Pons (tissue), 1 donor: ENCODE results near the gene CORO1C.
A peak's percentile ranks its signal among the peaks of the same experiment; 100 is the strongest.

ENCODE experiments used
- DNase-seq: peaks from one replicate; pipeline ENCODE4 v3.0.0-alpha.2; 2016; ENCODE audit warnings: low spot score

The CORO1C gene

DNA sequence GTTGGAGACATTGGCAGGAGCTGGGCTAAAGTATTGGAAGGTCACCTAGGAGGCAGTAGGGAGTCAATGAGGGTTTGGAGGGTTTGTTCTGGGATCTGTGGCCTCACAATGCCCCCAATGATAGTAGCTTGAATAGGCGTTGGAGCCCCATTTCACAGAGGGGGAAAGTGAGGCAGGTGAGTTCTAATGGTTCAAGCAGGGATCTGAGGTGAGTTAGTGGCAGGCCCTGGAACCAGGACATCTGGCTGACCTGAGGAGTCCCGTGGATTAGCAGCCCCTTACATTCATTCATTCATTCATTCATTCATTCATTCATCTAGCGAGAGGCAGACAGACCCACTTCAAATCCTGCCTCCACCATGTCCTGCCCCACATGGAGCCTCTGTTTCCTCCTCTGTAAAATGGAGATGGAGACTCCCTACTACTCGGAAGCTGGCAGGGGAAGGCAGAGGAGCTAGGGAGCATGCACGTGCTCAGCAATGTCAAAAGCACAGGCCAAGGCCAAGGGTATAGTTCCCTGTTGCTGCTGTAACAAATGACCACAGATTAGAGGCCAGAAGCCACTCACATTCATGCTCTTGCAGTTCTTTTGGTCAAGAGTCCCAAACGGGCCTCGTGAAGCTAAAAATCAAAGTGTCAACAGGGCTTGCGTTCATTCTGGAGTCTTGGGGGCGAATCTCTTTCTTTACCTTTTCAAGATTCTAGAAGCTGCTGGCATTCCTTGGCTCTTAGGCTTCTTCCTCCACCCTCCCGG lies 131.2 kb downstream of the CORO1C start:
- no peak for DNase-seq

GRCh38 chr12:108599541-108599940 lies 131.8 kb downstream of the CORO1C start:
- no peak for DNase-seq

DNA sequence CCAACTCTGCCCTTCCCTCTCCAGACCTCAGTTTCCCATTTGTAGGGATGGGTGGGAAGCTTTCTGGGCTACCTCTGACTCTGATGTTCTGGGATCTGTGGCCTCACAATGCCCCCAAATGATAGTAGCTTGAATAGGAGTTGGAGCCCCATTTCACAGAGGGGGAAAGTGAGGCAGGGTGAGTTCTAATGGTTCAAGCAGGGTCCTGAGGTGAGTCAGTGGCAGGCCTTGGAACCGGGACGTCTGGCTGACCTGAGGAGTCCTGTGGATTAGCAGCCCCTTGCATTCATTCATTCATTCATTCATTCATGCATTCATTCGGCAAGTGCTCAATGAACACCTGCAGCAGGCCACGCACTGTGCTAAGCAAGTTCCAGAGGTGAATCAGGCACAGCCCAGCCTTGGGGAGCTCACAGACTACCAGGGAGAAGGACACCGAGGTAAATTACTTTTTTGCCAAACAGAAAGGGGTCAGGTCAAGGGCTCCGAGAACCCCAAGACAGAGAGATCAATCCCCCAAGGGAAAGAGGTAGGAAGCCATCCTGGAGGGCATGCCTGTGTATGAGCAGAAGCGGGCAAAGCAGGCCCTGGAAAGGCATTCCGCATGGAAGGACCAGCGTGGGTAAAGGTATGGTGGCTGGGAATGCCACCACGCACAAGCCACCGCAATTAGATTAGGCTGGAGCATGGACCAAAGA lies 132.6 kb downstream of the CORO1C start:
- DNase-seq: no peak

DNA sequence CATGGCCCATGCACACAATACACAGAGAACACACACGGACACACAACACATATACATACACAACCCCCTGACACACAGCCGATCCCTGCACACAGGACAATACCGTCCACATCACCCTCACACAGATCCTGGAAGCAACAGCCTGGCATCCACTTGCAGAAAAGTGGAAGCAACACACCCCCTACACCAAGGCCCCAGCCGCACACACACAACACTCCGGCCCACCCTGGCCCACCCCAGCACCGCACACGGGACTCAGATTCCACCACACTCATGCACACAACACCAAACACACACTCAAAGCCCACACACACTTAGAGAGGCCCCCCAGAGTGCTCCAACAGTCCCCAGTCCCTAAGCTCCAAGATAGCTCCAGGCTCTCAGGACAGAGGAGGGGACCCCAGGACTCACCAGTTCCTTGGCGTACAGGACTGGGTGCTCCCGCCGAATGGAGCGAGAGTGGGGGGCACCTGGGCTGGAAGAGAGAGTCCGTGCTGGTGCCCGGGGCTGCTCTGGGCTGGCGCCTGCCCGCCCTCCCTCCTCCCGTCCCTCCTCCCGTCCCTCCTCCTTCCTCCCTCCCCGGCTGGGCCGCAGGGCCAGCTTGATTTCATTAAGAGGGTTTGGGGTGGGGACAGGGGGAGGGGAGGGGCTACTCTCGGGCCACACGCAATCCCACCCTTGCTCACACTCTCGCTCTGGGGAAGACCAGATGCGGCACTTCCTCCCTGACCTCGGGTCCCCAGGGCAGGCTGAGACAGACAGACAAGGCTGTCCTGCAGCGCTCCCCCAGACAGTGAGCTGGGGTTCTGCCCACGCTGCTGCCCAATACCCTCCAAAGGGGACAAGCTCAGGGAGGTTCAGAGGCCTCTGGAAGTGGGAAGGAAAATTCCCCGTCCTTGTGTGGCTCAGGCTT lies 133.5 kb downstream of the CORO1C start, which contains the start of gene TMEM119:
Gene TMEM119, minus strand, starts transcription at position 526 of the 913 bp plus-strand sequence. CDS start 5,701 bp downstream, outside the sequence.
- DNase-seq: peak; percentile 48

DNA sequence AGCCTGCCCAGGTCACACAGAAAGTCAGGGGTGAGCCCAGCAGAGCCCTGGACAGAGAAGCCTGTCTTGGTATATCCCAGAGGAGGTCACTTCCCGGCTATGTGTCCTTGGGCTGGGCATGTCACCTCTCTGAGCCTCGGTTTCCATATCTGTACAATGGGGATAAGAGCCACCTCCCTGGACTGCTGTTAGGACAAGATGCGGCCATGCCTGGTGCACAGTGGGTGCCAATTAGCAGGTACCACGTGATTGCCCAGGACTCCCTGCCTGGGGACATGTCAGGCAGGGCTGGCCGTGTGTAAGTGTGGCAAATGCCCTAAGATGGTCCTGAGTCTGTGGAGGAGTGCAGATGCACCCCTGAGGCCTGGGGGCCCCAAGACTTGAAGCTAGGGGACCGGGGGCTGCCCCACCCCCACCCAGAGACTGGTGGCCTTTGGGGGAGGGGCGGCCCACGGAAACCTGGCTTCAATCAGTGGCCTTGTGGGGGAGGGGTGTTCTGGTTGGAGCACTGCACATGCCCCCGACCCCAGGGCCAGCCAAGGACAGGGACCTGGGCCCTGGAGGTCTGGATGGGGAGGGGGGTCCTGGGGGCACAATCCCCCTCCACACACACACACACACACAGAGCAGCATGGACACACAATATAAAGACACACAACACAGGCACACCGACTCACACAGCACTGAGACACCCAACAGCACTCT lies 134.3 kb downstream of the CORO1C start:
- DNase-seq: no peak

DNA sequence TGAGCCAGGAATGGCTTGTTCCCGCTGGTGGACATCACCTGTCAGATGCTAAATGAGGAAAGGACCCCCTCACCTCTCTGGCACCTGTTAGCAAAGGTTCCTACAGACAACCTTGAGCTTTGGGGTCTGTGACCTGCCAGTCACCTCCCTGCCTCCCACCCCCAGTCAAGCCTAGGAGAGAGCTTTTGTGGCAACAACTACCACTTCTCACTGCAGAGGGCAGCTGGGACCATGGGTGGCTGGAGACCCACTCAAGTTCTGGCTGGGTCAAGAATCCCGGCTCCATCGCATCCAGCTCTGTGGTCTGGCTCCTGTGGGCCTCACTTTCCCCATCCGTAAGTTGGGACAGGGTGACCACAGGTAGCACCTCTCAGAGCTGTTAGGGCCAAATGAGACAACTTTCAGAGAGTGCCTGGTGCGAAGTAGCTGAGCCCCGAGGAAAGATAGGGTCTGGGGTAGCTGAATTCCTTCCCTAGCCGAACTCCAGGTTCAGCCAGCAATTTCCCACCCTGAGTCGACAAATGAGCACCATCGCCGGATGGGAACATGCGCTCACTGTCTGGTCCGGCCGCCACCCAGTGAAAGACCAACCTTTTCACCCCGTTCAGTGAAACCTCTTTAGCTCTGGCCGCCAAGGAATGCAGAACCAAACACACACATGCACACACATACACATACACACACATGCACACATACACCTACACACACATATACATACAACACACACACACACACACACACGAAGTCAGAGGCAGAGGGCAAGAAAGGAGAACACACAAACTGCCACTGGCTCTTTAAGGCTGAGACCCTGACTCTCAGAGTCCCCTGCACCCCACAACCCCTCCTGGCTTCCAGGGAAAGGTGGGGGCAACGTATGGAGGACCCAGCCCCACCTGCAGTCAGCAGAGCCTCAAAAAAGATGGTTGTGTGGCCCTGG lies 135.3 kb downstream of the CORO1C start:
- no peak for DNase-seq
